ENCODE measurements around the gene GRAMD4.

The GRAMD4 gene

GRCh38 chr22:46727813-46728364 is 107.7 kb downstream of the GRAMD4 start:
- no peak for DNase-seq

GRCh38 chr22:46728470-46728869 is 108.3 kb downstream of the GRAMD4 start:
- DNase-seq, result no peak
